GM12878 (cell line): ENCODE data around the gene PCSK6. TPM values are rescaled to one million over a fixed set of nuclear protein-coding genes. Genes with fewer than 3 reads are reported as not detected.

Experiments used
- ATAC-seq: fragments of 200-7000 bp; cut with Tn5 transposase; 3 replicates; pipeline ENCODE4 v1.9.1; 2020; ENCODE audit warnings: mild to moderate bottlenecking, moderate library complexity
- BruUV-seq: library from RNA; stranded (reverse); fragments of 400-500 nt; replicated peaks from 2 replicates; lab custom pipeline; 2021; lab: Mats Ljungman, UMichigan
- CTCF ChIA-PET: fragments of 300-600 bp; sonication (Branson Sonifier 250); formaldehyde crosslinking; extraction: SDS; loops from one replicate; lab custom pipeline; 2021; ENCODE audit warnings: inconsistent platforms; lab: Yijun Ruan, JAX
- POLR2A ChIA-PET: fragments of 350-600 bp; formaldehyde crosslinking; extraction: SDS; loops from one replicate; lab custom pipeline; 2021; ENCODE audit warnings: inconsistent platforms; lab: Charles Lee
- RAD21 ChIA-PET: fragments of 300-600 bp; sonication (Branson Sonifier 250); formaldehyde crosslinking; loops from one replicate; lab custom pipeline; 2023; ENCODE audit warnings: antibody characterized with exemption; ENCODE audit not compliant: unreplicated experiment; lab: Charles Lee
- SMC1A ChIA-PET: fragments of 300-600 bp; sonication (Branson Sonifier 250); formaldehyde crosslinking; loops from one replicate; lab custom pipeline; 2023; ENCODE audit not compliant: unreplicated experiment, uncharacterized antibody; lab: Charles Lee
- DNase-seq: peaks from one replicate; pipeline ENCODE4 v3.0.0-alpha.2; 2011; ENCODE audit warnings: low read depth, low spot score
- FAIRE-seq: peaks from 3 replicates; lab custom pipeline; 2011; peaks lifted over from hg19 to GRCh38; lab: Jason Lieb, UNC
- H2AFZ ChIP-seq: 2 replicates; pipeline ENCODE4 v1.6.0; 2011; ENCODE audit warnings: low read depth, low read length, control low read depth; ENCODE audit not compliant: control insufficient read depth
- H3K27ac ChIP-seq: 2 replicates; pipeline ENCODE4 v1.5.1; 2011; ENCODE audit warnings: control low read depth; ENCODE audit not compliant: control insufficient read depth, insufficient read depth
- H3K27me3 ChIP-seq, 2 experiments: replicated peaks in 1 of 2; 2 replicates each; pipeline versions ENCODE4 v1.6.0 to v1.6.1; 2011; ENCODE audit warnings: low read length in 1 of 2; ENCODE audit not compliant: control insufficient read depth in 2 of 2, insufficient read depth in 2 of 2
- H3K36me3 ChIP-seq, 2 experiments: 2 replicates each; pipeline ENCODE4 v1.5.1; 2011; ENCODE audit warnings: low read length in 1 of 2; ENCODE audit not compliant: control insufficient read depth in 2 of 2, insufficient read depth in 2 of 2
- H3K4me1 ChIP-seq: 2 replicates; pipeline ENCODE4 v1.6.1; 2011; ENCODE audit warnings: mild to moderate bottlenecking, low read length, moderate library complexity, mixed read lengths; ENCODE audit not compliant: control insufficient read depth, insufficient read depth
- H3K4me2 ChIP-seq: 2 replicates; pipeline ENCODE4 v1.6.0; 2011; ENCODE audit warnings: control low read depth; ENCODE audit not compliant: control insufficient read depth, insufficient read depth
- H3K4me3 ChIP-seq: fragments of 200-600 bp; sonication (generic); 2 replicates; pipeline ENCODE4 v1.5.1; 2016
- H3K79me2 ChIP-seq: 2 replicates; pipeline ENCODE4 v1.6.0; 2011; ENCODE audit warnings: low read length; ENCODE audit not compliant: control insufficient read depth, insufficient read depth
- H3K9ac ChIP-seq: 2 replicates; pipeline ENCODE4 v1.8.0; 2011; ENCODE audit warnings: low read length, control low read depth, mixed read lengths; ENCODE audit not compliant: control insufficient read depth, insufficient read depth
- H3K9me3 ChIP-seq: replicated peaks from 3 replicates; pipeline ENCODE4 v1.5.1; 2011; ENCODE audit warnings: mild to moderate bottlenecking, low read length; ENCODE audit not compliant: control insufficient read depth, insufficient read depth
- H4K20me1 ChIP-seq: 2 replicates; pipeline ENCODE4 v1.6.0; 2011; ENCODE audit not compliant: control insufficient read depth, insufficient read depth
- HDGF ChIP-seq: fragments of 450-650 bp; IDR thresholded peaks from 2 replicates; pipeline ENCODE4 v1.6.1; 2016; ENCODE audit warnings: antibody characterized with exemption
- IKZF1 ChIP-seq: fragments of 450-650 bp; conservative IDR thresholded peaks from 2 replicates; pipeline ENCODE4 v1.6.1; 2017; ENCODE audit warnings: antibody characterized with exemption, mild to moderate bottlenecking
- NFXL1 ChIP-seq: fragments of 450-650 bp; IDR thresholded peaks from 2 replicates; pipeline ENCODE4 v1.6.1; 2017; ENCODE audit warnings: antibody characterized with exemption, mild to moderate bottlenecking, borderline replicate concordance
- NR2F1 ChIP-seq: fragments of 450-650 bp; conservative IDR thresholded peaks from 2 replicates; pipeline ENCODE4 v1.6.1; 2017; ENCODE audit warnings: mild to moderate bottlenecking
- SRF ChIP-seq, 2 experiments: IDR thresholded peaks; 2 replicates each; pipeline ENCODE4 v1.6.1; 2011; ENCODE audit warnings: low read depth in 2 of 2, low read length in 2 of 2, mild to moderate bottlenecking in 1 of 2, moderate library complexity in 1 of 2
- WGBS: methylation state at CpG from one replicate; pipeline ENCODE4 v1.1.6; 2016; ENCODE audit warnings: low lambda C conversion rate; ENCODE audit not compliant: insufficient replicate concordance, insufficient coverage; ENCODE audit errors: missing lambda C conversion rate; 5-methylcytosine and 5-hydroxymethylcytosine counted together
- in situ Hi-C: fragments of 300-500 bp; cut with MboI; formaldehyde crosslinking; loops from 9 replicates; pipeline ENCODE4 v1.14.3; 2018; ENCODE audit warnings: mixed read lengths
- intact Hi-C: fragments of 100-400 bp; cut with micrococcal nuclease; formaldehyde crosslinking; loops from one replicate; pipeline ENCODE4 v1.14.2; 2022; ENCODE audit not compliant: unreplicated experiment
- polyA plus RNA-seq, 11 experiments: library from polyadenylated mRNA; depleted of rRNA in 4 of 11; unstranded in 6 of 11; stranded (reverse) in 5 of 11; fragments of >200 nt; fragmentation: Nextera tagmentation in 4 of 11; fragmentation: Illumina TruSeq in 1 of 11; extraction: Ambion mirVana in 4 of 11; extraction: Trizol in 1 of 11; gene quantifications; 1 replicate in 1 of 11; 2 replicates in 10 of 11; pipeline versions ENCODE4 v1.2.1 to v1.2.3, GENCODE V29; 2011 to 2016; ENCODE audit warnings: inconsistent platforms in 2 of 11, missing spikeins in 2 of 11, low read depth in 1 of 11
- total RNA-seq, 4 experiments: library from RNA; depleted of rRNA in 3 of 4; stranded (reverse); fragments of >200 nt in 3 of 4; fragmentation: Illumina TruSeq in 1 of 4; extraction: Trizol in 1 of 4; gene quantifications; 2 replicates each; pipeline versions ENCODE4 v1.2.1 to v1.2.3, GENCODE V29; 2013 to 2021
- TF ChIP-seq, protein P1 (sequence below): fragments of 450-650 bp; IDR thresholded peaks from 2 replicates; pipeline ENCODE4 v1.6.1; 2014; ENCODE audit warnings: mild to moderate bottlenecking

The PCSK6 gene
- total and polyA plus RNA-seq, 10 of the 15 experiments (the other 5 are each of a cell fraction or from before 2014, with no cell fraction given) = 0.19 to 0.67 (median 0.25) TPM; not detected in 4

DNA sequence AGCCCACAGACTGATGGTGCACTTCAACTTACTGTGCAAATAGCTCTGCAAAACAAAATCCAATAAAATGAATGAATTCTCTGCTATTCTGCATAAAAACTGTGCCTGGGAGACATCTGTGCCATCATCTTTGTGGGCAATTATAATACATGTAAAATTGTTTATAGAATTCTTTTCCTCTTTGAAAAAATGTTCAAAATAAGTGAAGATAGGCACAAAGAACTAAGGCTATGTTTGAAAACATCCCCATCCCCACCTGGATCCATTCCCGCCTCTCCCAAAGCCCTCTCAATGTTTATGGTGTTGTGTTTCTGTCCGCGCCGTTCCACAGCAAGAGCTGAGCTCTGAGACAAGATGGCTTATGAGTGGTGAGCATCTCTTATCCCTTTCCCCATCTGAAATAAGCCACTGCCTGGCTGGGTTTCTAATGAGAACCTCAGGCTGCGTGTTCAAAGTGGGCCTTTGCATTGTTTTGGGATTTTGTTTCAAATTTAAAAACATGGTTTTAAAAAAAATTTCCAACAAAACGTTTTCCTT lies 172.1 kb downstream of the PCSK6 start:
- intact Hi-C loops = no loop called here
- Histone ChIP-seq H4K20me1 (no peaks in the 10 kb centered on the region), H3K9ac (no peak overlapping the region), H3K9me3 (no peaks in the 10 kb centered on the region), H3K36me3 (no peaks in the 10 kb centered on the region), H3K27ac (no peak overlapping the region), H3K4me2 (no peak overlapping the region), H3K4me3 (no peak overlapping the region), H3K79me2 (no peaks in the 10 kb centered on the region), H3K27me3 (peaks cover 1 to 6% of the 10 kb centered on the region in 2 experiments), H2AFZ (no peak overlapping the region), H3K4me1 (no peaks in the 10 kb centered on the region)
- POLR2A ChIA-PET = interaction anchor here (0.6 kb wide), 1 partner anchor 186 kb away, joined by 3 read pairs; no protein-coding TSS in a partner anchor
- SMC1A ChIA-PET = interaction anchor here (1.6 kb wide), 1 partner anchor 11 kb away, joined by 3 read pairs; no protein-coding TSS in a partner anchor
- RAD21 ChIA-PET = interaction anchor here (1.2 kb wide), 1 partner anchor 138 kb away, joined by 3 read pairs; no protein-coding TSS in a partner anchor
- CTCF ChIA-PET = interaction anchor here (0.9 to 1.6 kb wide), 2 partner anchors 12 to 220 kb away, joined by 3 read pairs; no protein-coding TSS in a partner anchor
- no peak for ATAC-seq
- TF ChIP-seq SRF (IDR thresholded peaks at IDR 0.05; ENCODE audit: low read depth in 2 of 2, low read length in 2 of 2) = no peak
- no peak for TF ChIP-seq NFXL1
- no peak for TF ChIP-seq NR2F1
- TF ChIP-seq, protein P1, sequence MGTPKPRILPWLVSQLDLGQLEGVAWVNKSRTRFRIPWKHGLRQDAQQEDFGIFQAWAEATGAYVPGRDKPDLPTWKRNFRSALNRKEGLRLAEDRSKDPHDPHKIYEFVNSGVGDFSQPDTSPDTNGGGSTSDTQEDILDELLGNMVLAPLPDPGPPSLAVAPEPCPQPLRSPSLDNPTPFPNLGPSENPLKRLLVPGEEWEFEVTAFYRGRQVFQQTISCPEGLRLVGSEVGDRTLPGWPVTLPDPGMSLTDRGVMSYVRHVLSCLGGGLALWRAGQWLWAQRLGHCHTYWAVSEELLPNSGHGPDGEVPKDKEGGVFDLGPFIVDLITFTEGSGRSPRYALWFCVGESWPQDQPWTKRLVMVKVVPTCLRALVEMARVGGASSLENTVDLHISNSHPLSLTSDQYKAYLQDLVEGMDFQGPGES = no peak
- no peak for TF ChIP-seq IKZF1
- no peak for TF ChIP-seq HDGF
- 55% methylated on average over 6 of the region's 6 CpGs for WGBS
- no TSS peak for BruUV-seq
- no peak for DNase-seq
- no peak for FAIRE-seq
- in situ Hi-C loops = no loop called here
